ENCODE measurements around the gene PRKCE.
"Not testable (repeated sequence)": the region's sequence is repeated elsewhere in the genome, so short reads cannot be mapped to it uniquely, and the experiment has no call there.

Gene PRKCE

DNA sequence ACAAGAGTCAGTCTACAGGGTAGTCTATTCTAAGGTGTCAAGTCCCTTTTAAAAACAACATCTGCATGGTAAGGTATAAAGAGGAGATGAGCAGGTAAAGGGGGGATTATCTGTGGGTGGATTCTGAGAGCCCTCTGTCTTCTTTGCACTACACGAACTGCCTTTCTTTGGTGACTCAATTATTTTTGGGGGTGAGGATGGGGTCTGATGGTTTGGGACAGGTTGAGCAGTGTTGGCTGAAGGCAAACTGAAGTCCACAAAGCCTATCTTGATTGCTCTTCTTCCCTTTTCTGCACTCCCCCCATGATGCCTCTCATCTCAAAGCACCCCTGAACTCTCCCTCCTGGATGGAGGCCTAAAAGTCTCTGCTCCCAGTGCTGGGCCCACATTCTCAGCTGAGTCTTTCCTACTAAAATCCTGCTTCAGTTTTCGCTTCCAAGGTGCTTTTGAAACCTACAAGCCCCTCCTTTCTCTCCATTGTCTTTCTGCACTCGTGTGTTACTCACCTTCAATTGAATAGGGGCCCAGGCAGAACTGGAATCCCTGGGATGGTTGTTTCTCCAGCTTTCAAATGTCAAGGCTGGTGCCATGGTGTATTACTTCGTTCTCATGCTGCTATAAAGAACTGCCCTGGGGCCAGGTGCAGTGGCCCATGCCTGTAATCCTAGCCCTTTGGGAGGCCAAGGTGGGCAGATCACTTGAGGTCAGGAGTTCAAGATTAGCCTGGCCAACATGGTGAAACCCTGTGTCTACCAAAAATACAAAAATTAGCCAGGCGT lies 64.3 kb downstream of the PRKCE start:
- no peak overlapping the region for H3K4me3 ChIP-seq (ENCODE audit: control insufficient read depth, low read depth, low read length)
- no peak for TF ChIP-seq CTCF (IDR thresholded peaks at IDR 0.05; ENCODE audit: control insufficient read depth, insufficient read depth, low read depth, low read length, missing control alignments)
- DNase-seq (ENCODE audit: low read depth) = no peak

DNA sequence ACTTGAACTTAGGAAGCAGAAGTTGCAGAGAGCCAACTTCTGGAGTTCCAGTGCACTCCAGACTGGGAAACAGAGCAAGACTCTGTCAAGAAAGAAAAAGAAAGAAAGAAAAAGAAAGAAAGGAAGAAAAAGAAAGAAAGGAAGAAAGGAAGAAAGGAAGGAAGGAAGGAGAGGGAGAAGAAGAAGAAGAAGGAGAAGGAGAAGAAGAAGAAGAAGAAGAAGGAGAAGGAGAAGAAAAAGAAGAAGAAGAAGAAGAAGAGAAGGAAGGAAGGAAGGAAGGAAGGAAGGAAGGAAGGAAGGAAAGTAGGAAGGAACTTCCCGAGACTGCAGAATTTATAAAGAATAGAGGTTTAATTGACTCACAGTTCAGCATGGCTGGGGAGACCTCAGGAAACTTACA lies 65.0 kb downstream of the PRKCE start:
- DNase-seq (ENCODE audit: low read depth); H3K4me3 ChIP-seq (ENCODE audit: control insufficient read depth, low read depth, low read length): not testable (repeated sequence)

DNA sequence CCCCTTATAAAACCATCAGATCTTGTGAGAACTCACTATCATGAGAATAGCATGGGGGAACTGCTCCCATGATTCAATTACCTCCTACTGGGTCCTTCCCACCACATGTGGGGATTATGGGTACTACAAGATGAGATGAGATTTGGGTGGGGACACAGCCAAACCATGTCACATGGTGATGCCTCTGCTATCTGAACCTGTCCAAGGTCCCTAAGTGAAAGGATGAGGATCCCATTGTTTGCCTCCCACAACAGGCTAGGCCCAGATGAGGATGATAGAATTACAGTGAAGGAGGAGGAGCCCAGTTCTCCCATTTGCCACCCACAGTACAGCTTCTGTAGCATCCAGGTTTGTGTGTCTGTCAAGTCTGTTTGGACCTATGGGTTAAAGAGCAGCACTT lies 65.4 kb downstream of the PRKCE start:
- H3K4me3 ChIP-seq (ENCODE audit: control insufficient read depth, low read depth, low read length) = no peak overlapping the region
- no peak for DNase-seq (ENCODE audit: low read depth)
- TF ChIP-seq CTCF (IDR thresholded peaks at IDR 0.05; ENCODE audit: control insufficient read depth, insufficient read depth, low read depth, low read length, missing control alignments) = no peak

GRCh38 chr2:45720210-45720609 lies 68.7 kb downstream of the PRKCE start:
- no peak for TF ChIP-seq CTCF (IDR thresholded peaks at IDR 0.05; ENCODE audit: control insufficient read depth, insufficient read depth, low read depth, low read length, missing control alignments)
- no peak overlapping the region for H3K4me3 ChIP-seq (ENCODE audit: control insufficient read depth, low read depth, low read length)
- DNase-seq (ENCODE audit: low read depth) = no peak

GRCh38 chr2:45721150-45721549 lies 69.7 kb downstream of the PRKCE start:
- no peak overlapping the region for H3K4me3 ChIP-seq (ENCODE audit: control insufficient read depth, low read depth, low read length)
- no peak for DNase-seq (ENCODE audit: low read depth)
- TF ChIP-seq CTCF (IDR thresholded peaks at IDR 0.05; ENCODE audit: control insufficient read depth, insufficient read depth, low read depth, low read length, missing control alignments) = no peak

DNA sequence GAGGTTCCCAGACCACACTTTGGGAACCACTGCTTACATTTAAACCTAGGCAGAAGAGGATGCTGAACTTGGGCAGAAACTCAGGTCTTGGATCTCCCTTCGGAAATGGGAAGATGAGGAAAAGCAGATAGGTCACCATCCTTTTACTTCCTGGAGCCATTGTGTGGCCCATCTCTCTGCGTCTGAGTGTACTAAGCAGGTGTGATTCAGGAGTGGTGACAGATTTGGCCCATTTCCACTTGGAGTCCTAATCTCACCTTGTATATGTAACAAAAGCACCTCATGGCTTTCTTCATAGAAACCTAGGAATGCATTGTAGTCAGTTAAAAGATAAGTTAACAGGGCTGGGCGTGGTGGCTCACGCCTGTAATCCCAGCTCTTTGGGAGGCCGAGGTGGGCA lies 71.0 kb downstream of the PRKCE start:
- TF ChIP-seq CTCF (IDR thresholded peaks at IDR 0.05; ENCODE audit: control insufficient read depth, insufficient read depth, low read depth, low read length, missing control alignments) = no peak
- H3K4me3 ChIP-seq (ENCODE audit: control insufficient read depth, low read depth, low read length) = no peak overlapping the region
- DNase-seq (ENCODE audit: low read depth) = no peak

GRCh38 chr2:45723857-45724256 lies 72.4 kb downstream of the PRKCE start:
- TF ChIP-seq CTCF (IDR thresholded peaks at IDR 0.05; ENCODE audit: control insufficient read depth, insufficient read depth, low read depth, low read length, missing control alignments) = no peak
- no peak overlapping the region for H3K4me3 ChIP-seq (ENCODE audit: control insufficient read depth, low read depth, low read length)
- DNase-seq (ENCODE audit: low read depth) = no peak
